ENCODE data around the gene ZBTB42. TPM values are rescaled to one million over a fixed set of nuclear protein-coding genes. Genes with fewer than 3 reads are reported as not detected.

The ZBTB42 gene
- total RNA-seq, 1 experiment from 2014 or later = 6.1 TPM

DNA sequence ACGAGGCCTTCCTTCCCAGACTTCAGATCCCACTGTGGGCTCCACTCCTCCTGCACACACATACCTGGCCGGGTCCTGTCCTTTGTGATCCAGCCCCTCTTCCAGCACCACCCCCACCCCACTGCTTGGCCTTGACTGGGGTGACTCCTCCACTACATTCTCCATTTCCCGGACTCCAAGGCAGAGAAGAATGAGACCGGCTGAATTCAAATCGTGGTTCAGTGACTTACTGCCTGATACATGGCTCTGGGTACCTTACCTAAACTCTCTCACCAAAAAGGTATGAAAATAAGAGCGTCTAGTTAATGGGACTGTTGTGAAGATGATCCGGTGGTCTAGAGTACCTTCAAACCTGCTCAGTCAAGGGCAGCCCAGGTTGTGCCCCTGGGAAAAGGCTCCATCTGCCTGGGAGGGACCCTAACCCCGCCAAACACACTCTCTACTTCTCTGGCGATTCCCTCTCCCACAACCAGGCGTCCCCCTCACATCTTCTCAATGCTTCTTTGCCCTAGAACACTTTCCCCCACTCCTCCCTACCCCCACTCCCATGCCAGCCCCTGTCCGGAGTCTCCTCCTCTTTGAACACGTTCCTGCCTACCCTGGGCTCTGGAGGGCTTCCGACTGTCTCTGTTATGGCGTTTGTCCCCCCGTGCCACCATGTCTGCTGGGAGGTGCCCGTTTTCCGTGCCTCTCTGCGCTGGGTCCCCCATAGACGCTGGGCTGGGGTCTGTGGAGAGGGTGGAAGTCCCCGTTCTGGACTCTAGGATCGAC is 1.5 kb upstream of the ZBTB42 start:
- H3K27ac Mint-ChIP-seq = peak overlapping the region; percentile 2 to 75 (median 65); a peak in 5 of 7 replicates
- no peak overlapping the region for H3T11ph ChIP-seq (ENCODE audit: low read length)
- H3K18ac ChIP-seq (ENCODE audit: insufficient read length, low read depth, low read length) = no peak overlapping the region
- peaks cover 0 to 4% (median 1%) of the 10 kb centered on the region in 3 experiments; a peak in 2 of 7 replicates for H3K36me3 Mint-ChIP-seq (ENCODE audit: insufficient read depth in 1 of 3, low read depth in 3 of 3)
- H3K4me1 Mint-ChIP-seq = peaks cover 25 to 43% of the 10 kb centered on the region in 2 experiments
- H2AK5ac ChIP-seq (ENCODE audit: insufficient read length, low read length) = no peak overlapping the region
- WGBS (ENCODE audit: extremely low coverage, insufficient read length, low lambda C conversion rate) = no CpG with 5 or more reads among the region's 21 CpGs
- H4K5ac ChIP-seq (ENCODE audit: insufficient read length, low read depth, low read length) = no peak overlapping the region
- H3K9ac ChIP-seq (ENCODE audit: extremely low read depth, insufficient read length, low read length) = no peak overlapping the region
- no peaks in the 10 kb centered on the region for H3K9me3 ChIP-seq (ENCODE audit: control insufficient read depth, low read depth, low read length)
- no peaks in the 10 kb centered on the region for H3K79me2 ChIP-seq (ENCODE audit: insufficient read depth, low read length)
- H2AFZ ChIP-seq (ENCODE audit: low read length) = no peak overlapping the region
- no peak overlapping the region for H2BK20ac ChIP-seq (ENCODE audit: low read depth, low read length, poor library complexity, severe bottlenecking)
- H3K56ac ChIP-seq (ENCODE audit: insufficient read length, low read depth, low read length) = no peak overlapping the region
- H3K23me2 ChIP-seq (ENCODE audit: insufficient read length, low read depth, low read length, poor library complexity, severe bottlenecking) = peaks cover 18% of the 10 kb centered on the region
- peaks cover 72% of the 10 kb centered on the region for H3K27me3 Mint-ChIP-seq (ENCODE audit: low read depth)
- H3K27ac ChIP-seq (ENCODE audit: insufficient read length, low read depth, low read length) = no peak overlapping the region
- H2BK5ac ChIP-seq (ENCODE audit: insufficient read length, low read length) = no peak overlapping the region
- H3K79me1 ChIP-seq (ENCODE audit: insufficient read depth, low read depth, low read length, poor library complexity, severe bottlenecking) = no peaks in the 10 kb centered on the region
- no peak overlapping the region for H4K8ac ChIP-seq (replicated peaks; ENCODE audit: insufficient read length, low read depth, low read length)
- H3K4me1 ChIP-seq (ENCODE audit: insufficient read depth, low read length) = peaks cover 6% of the 10 kb centered on the region; the same call in 1 of the 2 replicates
- TF ChIP-seq, protein P1, sequence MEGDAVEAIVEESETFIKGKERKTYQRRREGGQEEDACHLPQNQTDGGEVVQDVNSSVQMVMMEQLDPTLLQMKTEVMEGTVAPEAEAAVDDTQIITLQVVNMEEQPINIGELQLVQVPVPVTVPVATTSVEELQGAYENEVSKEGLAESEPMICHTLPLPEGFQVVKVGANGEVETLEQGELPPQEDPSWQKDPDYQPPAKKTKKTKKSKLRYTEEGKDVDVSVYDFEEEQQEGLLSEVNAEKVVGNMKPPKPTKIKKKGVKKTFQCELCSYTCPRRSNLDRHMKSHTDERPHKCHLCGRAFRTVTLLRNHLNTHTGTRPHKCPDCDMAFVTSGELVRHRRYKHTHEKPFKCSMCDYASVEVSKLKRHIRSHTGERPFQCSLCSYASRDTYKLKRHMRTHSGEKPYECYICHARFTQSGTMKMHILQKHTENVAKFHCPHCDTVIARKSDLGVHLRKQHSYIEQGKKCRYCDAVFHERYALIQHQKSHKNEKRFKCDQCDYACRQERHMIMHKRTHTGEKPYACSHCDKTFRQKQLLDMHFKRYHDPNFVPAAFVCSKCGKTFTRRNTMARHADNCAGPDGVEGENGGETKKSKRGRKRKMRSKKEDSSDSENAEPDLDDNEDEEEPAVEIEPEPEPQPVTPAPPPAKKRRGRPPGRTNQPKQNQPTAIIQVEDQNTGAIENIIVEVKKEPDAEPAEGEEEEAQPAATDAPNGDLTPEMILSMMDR (conservative IDR thresholded peaks at IDR 0.05) = peak; percentile 50; the same call in 2 of the 3 replicates
- H3K27me3 ChIP-seq (ENCODE audit: insufficient read depth, low read length) = peaks cover 23% of the 10 kb centered on the region; the same call in 1 of the 2 replicates
- H3K4me3 Mint-ChIP-seq = peak overlapping the region; percentile 74 to 82
- no peak overlapping the region for H4K91ac ChIP-seq (ENCODE audit: insufficient read length, low read depth, low read length)
- no peak overlapping the region for H2BK12ac ChIP-seq (ENCODE audit: insufficient read length, low read depth, low read length)
- no peak overlapping the region for H3K23ac ChIP-seq (ENCODE audit: insufficient read length, low read depth, low read length)
- no peak overlapping the region for H3K4ac ChIP-seq (ENCODE audit: low read depth, low read length)
- H3K14ac ChIP-seq (ENCODE audit: insufficient read depth, low read length) = no peak overlapping the region
- H2BK15ac ChIP-seq (ENCODE audit: low read depth, low read length) = no peak overlapping the region
- no peaks in the 10 kb centered on the region; a peak in 3 of 5 replicates for H3K9me3 Mint-ChIP-seq
- peak; percentile 72 for DNase-seq
- no peak overlapping the region for H2BK120ac ChIP-seq (ENCODE audit: low read depth, low read length, poor library complexity, severe bottlenecking)
- no peaks in the 10 kb centered on the region for H4K20me1 ChIP-seq (ENCODE audit: control insufficient read depth, insufficient read depth, insufficient read length)
- peak overlapping the region; percentile 50 for H3K4me2 ChIP-seq (ENCODE audit: insufficient read depth, insufficient read length, low read length)
